H1 (cell line): ENCODE results near the gene SBF2. TPM values are rescaled to one million over a fixed set of nuclear protein-coding genes. Genes with fewer than 3 reads are reported as not detected.

Source experiments
- CTCF ChIA-PET: fragments of 300-600 bp; sonication (Branson Sonifier 250); formaldehyde crosslinking; loops from one replicate; lab custom pipeline; 2021; ENCODE audit not compliant: partially characterized antibody; lab: Charles Lee
- POLR2A ChIA-PET: fragments of 300-600 bp; sonication (Branson Sonifier 250); formaldehyde crosslinking; loops from one replicate; lab custom pipeline; 2021; ENCODE audit warnings: inconsistent platforms; ENCODE audit not compliant: partially characterized antibody; lab: Charles Lee
- DNase-seq, 2 experiments: peaks; one replicate each; pipeline versions ENCODE4 v3.0.0 to v3.0.0-alpha.2; 2010 to 2022; ENCODE audit warnings: low spot score in 2 of 2, low read depth in 1 of 2, mixed read lengths in 1 of 2
- FAIRE-seq: peaks from 2 replicates; lab custom pipeline; 2011; peaks lifted over from hg19 to GRCh38; lab: Jason Lieb, UNC
- H2AFZ ChIP-seq: 2 replicates; pipeline ENCODE4 v1.8.1; 2012; ENCODE audit warnings: low read length, inconsistent platforms
- H2AK5ac ChIP-seq: 2 replicates; pipeline ENCODE4 v1.6.1; 2013; ENCODE audit warnings: low read depth, low read length
- H2BK120ac ChIP-seq: replicated peaks from 2 replicates; pipeline ENCODE3; 2013; ENCODE audit warnings: low read depth, low read length, inconsistent platforms
- H2BK12ac ChIP-seq: 2 replicates; pipeline ENCODE4 v1.6.1; 2013; ENCODE audit warnings: low read depth, low read length
- H2BK15ac ChIP-seq: 2 replicates; pipeline ENCODE4 v1.6.1; 2013; ENCODE audit warnings: low read length
- H2BK20ac ChIP-seq: 2 replicates; pipeline ENCODE4 v1.6.1; 2013; ENCODE audit warnings: low read length
- H2BK5ac ChIP-seq: 2 replicates; pipeline ENCODE4 v1.6.1; 2013; ENCODE audit warnings: low read depth, low read length
- H3K14ac ChIP-seq: 2 replicates; pipeline ENCODE4 v1.6.1; 2013; ENCODE audit warnings: inconsistent platforms; ENCODE audit not compliant: insufficient read length
- H3K18ac ChIP-seq: 2 replicates; pipeline ENCODE4 v1.6.1; 2013; ENCODE audit warnings: low read length; ENCODE audit errors: extremely low read depth
- H3K23ac ChIP-seq: 2 replicates; pipeline ENCODE4 v1.6.1; 2013; ENCODE audit warnings: inconsistent platforms; ENCODE audit not compliant: insufficient read length
- H3K23me2 ChIP-seq: 2 replicates; pipeline ENCODE4 v1.6.1; 2013; ENCODE audit warnings: low read depth, low read length
- H3K27ac ChIP-seq: 2 replicates; pipeline ENCODE4 v1.6.1; 2011; ENCODE audit warnings: low read depth, low read length, inconsistent platforms
- H3K27me3 ChIP-seq, 4 experiments: replicated peaks in 1 of 4; 1 replicate in 1 of 4; 2 replicates in 3 of 4; pipeline versions ENCODE4 v1.6.1 to v1.8.1; 2011 to 2013; ENCODE audit warnings: low read length in 3 of 4, mild to moderate bottlenecking in 3 of 4, inconsistent platforms in 2 of 4, mixed read lengths in 2 of 4, moderate library complexity in 1 of 4; ENCODE audit not compliant: control insufficient read depth in 3 of 4, insufficient read depth in 3 of 4; ENCODE audit errors: extremely low read depth in 1 of 4
- H3K36me3 ChIP-seq, 4 experiments: 2 replicates each; pipeline versions ENCODE4 v1.6.1 to v1.8.1; 2011 to 2013; ENCODE audit warnings: mild to moderate bottlenecking in 4 of 4, low read length in 3 of 4, moderate library complexity in 2 of 4, control low read depth in 1 of 4, inconsistent platforms in 1 of 4; ENCODE audit not compliant: insufficient read depth in 4 of 4, control insufficient read depth in 2 of 4
- H3K4ac ChIP-seq: replicated peaks from 2 replicates; pipeline ENCODE3; 2013; ENCODE audit warnings: low read length, low read depth, mixed read lengths, inconsistent platforms; ENCODE audit not compliant: insufficient read length
- H3K4me1 ChIP-seq, 4 experiments: replicated peaks in 1 of 4; 1 replicate in 1 of 4; 2 replicates in 3 of 4; pipeline versions ENCODE4 v1.6.1 to v1.8.1; 2011 to 2013; ENCODE audit warnings: low read length in 3 of 4, inconsistent platforms in 2 of 4, mixed read lengths in 1 of 4; ENCODE audit not compliant: insufficient read depth in 4 of 4, control insufficient read depth in 3 of 4
- H3K4me2 ChIP-seq, 2 experiments: 2 replicates each; pipeline versions ENCODE4 v1.6.1 to v1.8.1; 2011 to 2013; ENCODE audit warnings: low read depth in 2 of 2, low read length in 2 of 2, control low read depth in 1 of 2, inconsistent platforms in 1 of 2, mild to moderate bottlenecking in 1 of 2; ENCODE audit not compliant: insufficient read depth in 1 of 2
- H3K4me3 ChIP-seq, 4 experiments: fragments of 200-600, 300-600 bp in 1 of 4; sonication (generic), shearing (Covaris generic), sonication (Bioruptor Twin) in 1 of 4; 2 replicates each; pipeline versions ENCODE4 v1.5.1 to v1.8.1; 2011 to 2016; ENCODE audit warnings: low read length in 4 of 4, low read depth in 3 of 4, control low read depth in 2 of 4, inconsistent platforms in 2 of 4, mild to moderate bottlenecking in 2 of 4, mixed read lengths in 1 of 4, moderate library complexity in 1 of 4; ENCODE audit not compliant: insufficient read depth in 2 of 4; ENCODE audit errors: extremely low read depth in 1 of 4
- H3K56ac ChIP-seq: replicated peaks from 2 replicates; pipeline ENCODE3; 2013; ENCODE audit warnings: low read depth, mild to moderate bottlenecking, mixed read lengths, low read length, inconsistent platforms; ENCODE audit not compliant: insufficient read length
- H3K79me1 ChIP-seq: 2 replicates; pipeline ENCODE4 v1.6.1; 2013; ENCODE audit warnings: low read depth, low read length, control low read depth
- H3K79me2 ChIP-seq, 2 experiments: 2 replicates each; pipeline versions ENCODE4 v1.6.1 to v1.8.1; 2012 to 2013; ENCODE audit warnings: low read length in 2 of 2, mild to moderate bottlenecking in 2 of 2, inconsistent platforms in 1 of 2; ENCODE audit not compliant: insufficient read depth in 2 of 2, control insufficient read depth in 1 of 2
- H3K9ac ChIP-seq, 4 experiments: replicated peaks in 1 of 4; 1 replicate in 1 of 4; 2 replicates in 3 of 4; pipeline versions ENCODE4 v1.6.1 to v1.8.1; 2011 to 2013; ENCODE audit warnings: low read depth in 3 of 4, low read length in 3 of 4, control low read depth in 2 of 4, mild to moderate bottlenecking in 2 of 4, moderate library complexity in 2 of 4, inconsistent platforms in 1 of 4; ENCODE audit errors: extremely low read depth in 1 of 4
- H3K9me3 ChIP-seq, 2 experiments: 2 replicates each; pipeline versions ENCODE4 v1.6.1 to v1.8.1; 2012 to 2013; ENCODE audit warnings: mild to moderate bottlenecking in 2 of 2, moderate library complexity in 2 of 2, control low read depth in 1 of 2, inconsistent platforms in 1 of 2, low read depth in 1 of 2, low read length in 1 of 2, mixed read lengths in 1 of 2; ENCODE audit not compliant: insufficient read depth in 2 of 2
- H4K20me1 ChIP-seq, 2 experiments: replicated peaks in 1 of 2; 2 replicates each; pipeline versions ENCODE3 to v1.8.1; 2011 to 2013; ENCODE audit warnings: inconsistent platforms in 2 of 2, low read length in 2 of 2, mild to moderate bottlenecking in 1 of 2; ENCODE audit not compliant: insufficient read depth in 2 of 2, control insufficient read depth in 1 of 2
- H4K5ac ChIP-seq: 2 replicates; pipeline ENCODE4 v1.6.1; 2013; ENCODE audit warnings: low read length, low read depth, mixed read lengths, inconsistent platforms; ENCODE audit not compliant: insufficient read length
- H4K8ac ChIP-seq: 2 replicates; pipeline ENCODE4 v1.8.0; 2013; ENCODE audit warnings: mild to moderate bottlenecking, moderate library complexity, low read length, inconsistent platforms; ENCODE audit not compliant: insufficient read depth; ENCODE audit errors: extremely low read depth
- H4K91ac ChIP-seq: replicated peaks from 2 replicates; pipeline ENCODE3; 2013; ENCODE audit warnings: low read length, mixed read lengths, inconsistent platforms; ENCODE audit not compliant: insufficient read length
- EZH2 ChIP-seq: fragments of 200-600 bp; sonication (generic); IDR thresholded peaks from 2 replicates; pipeline ENCODE4 v1.7.1; 2012; ENCODE audit warnings: low read depth, mild to moderate bottlenecking, moderate library complexity, low read length, inconsistent platforms; ENCODE audit not compliant: severe bottlenecking
- NANOG ChIP-seq: IDR thresholded peaks from 2 replicates; pipeline ENCODE4 v1.6.1; 2011; ENCODE audit warnings: low read length, low read depth, mild to moderate bottlenecking, inconsistent platforms; ENCODE audit not compliant: insufficient read depth, poor library complexity, severe bottlenecking
- RAD21 ChIP-seq, 2 experiments: IDR thresholded peaks in 1 of 2; conservative IDR thresholded peaks in 1 of 2; 2 replicates each; pipeline ENCODE4 v1.6.1; 2011; ENCODE audit warnings: low read depth in 2 of 2, low read length in 2 of 2, improper control_type of control experiment in 1 of 2, inconsistent platforms in 1 of 2, mild to moderate bottlenecking in 1 of 2, moderate library complexity in 1 of 2
- RBBP5 ChIP-seq: IDR thresholded peaks from 2 replicates; pipeline ENCODE4 v1.7.1; 2012; ENCODE audit warnings: low read depth, mild to moderate bottlenecking, inconsistent platforms, low read length, moderate library complexity, borderline replicate concordance
- RXRA ChIP-seq: IDR thresholded peaks from 2 replicates; pipeline ENCODE4 v1.6.1; 2011; ENCODE audit warnings: low read depth, mild to moderate bottlenecking, low read length, moderate library complexity; ENCODE audit not compliant: insufficient read depth
- WGBS, 2 experiments: shearing (Covaris generic) in 1 of 2; methylation state at CpG; one replicate each; pipeline versions ENCODE4 v1.1.6 to v1.1.7; 2013 to 2015; ENCODE audit warnings: low lambda C conversion rate in 2 of 2, mixed read lengths in 2 of 2, inconsistent platforms in 1 of 2, low coverage in 1 of 2, missing lambda C conversion rate in 1 of 2; ENCODE audit not compliant: insufficient replicate concordance in 2 of 2, insufficient coverage in 1 of 2, insufficient read length in 1 of 2; ENCODE audit errors: extremely low coverage in 1 of 2, missing lambda C conversion rate in 1 of 2; 5-methylcytosine and 5-hydroxymethylcytosine counted together
- polyA plus RNA-seq, 7 experiments: library from polyadenylated mRNA; depleted of rRNA in 3 of 7; stranded (reverse) in 5 of 7; unstranded in 2 of 7; fragments of >200 nt in 5 of 7; fragments of 200-250 nt in 2 of 7; gene quantifications; 1 replicate in 5 of 7; 2 replicates in 1 of 7; 4 replicates in 1 of 7; pipeline versions ENCODE4 v1.2.1 to v1.2.3, GENCODE V29; 2011 to 2013; ENCODE audit warnings: missing spikeins in 2 of 7, mixed read lengths in 2 of 7
- total RNA-seq: library from RNA; stranded (reverse); fragmentation: NEBNext Ultra II Directional; extraction: Animal tissue kit (Norgen Biotek cat#: 25700); gene quantifications from 2 replicates; pipeline ENCODE4 v1.2.1, GENCODE V29; 2021

Gene SBF2
- total and polyA plus RNA-seq, 2 of the 8 experiments (the other 6 are each of a cell fraction or from before 2014, with no cell fraction given), result 36.7 to 50.5 TPM

DNA sequence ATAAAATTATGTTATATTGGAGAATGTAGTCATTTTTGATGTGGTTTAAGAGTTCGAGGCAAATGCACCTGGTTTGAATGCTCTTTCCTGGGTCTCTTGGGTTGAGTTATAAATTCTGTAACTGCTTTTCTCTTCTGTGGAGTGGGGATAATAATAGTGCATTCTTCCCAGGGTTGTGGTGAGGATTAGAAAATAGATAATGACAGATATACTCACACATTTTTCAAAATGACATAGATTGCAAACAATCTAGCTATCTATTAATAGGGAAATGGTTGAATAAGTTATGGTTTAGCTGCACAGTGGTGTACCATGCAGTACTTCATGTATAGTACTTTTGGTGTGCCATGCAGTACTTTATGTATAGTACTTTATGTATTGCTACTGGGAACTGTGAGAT lies 562.8 kb downstream of the SBF2 start:
- H3K79me1 ChIP-seq, result no peaks in the 10 kb centered on the region
- H4K91ac ChIP-seq, result no peak overlapping the region
- H4K20me1 ChIP-seq, result no peaks in the 10 kb centered on the region
- no peak overlapping the region for H2AFZ ChIP-seq
- H3K14ac ChIP-seq, result no peak overlapping the region
- no peaks in the 10 kb centered on the region for H3K27me3 ChIP-seq
- 81 to 100% methylated on average over 1 of the region's 1 CpG for WGBS, 2 experiments
- no peak overlapping the region for H2AK5ac ChIP-seq
- no peak overlapping the region for H4K8ac ChIP-seq
- no peaks in the 10 kb centered on the region for H3K23me2 ChIP-seq
- H3K79me2 ChIP-seq, result no peaks in the 10 kb centered on the region
- H3K9ac ChIP-seq, result no peak overlapping the region
- no peaks in the 10 kb centered on the region for H3K4me1 ChIP-seq
- TF ChIP-seq RBBP5, result no peak
- TF ChIP-seq RXRA, result no peak
- no peak for TF ChIP-seq EZH2
- TF ChIP-seq RAD21 (IDR thresholded peaks at IDR 0.05 in 1 of 2, conservative IDR thresholded peaks at IDR 0.05 in 1 of 2; ENCODE audit: low read depth in 2 of 2, low read length in 2 of 2), result no peak
- TF ChIP-seq NANOG, result no peak
- no peaks in the 10 kb centered on the region for H3K9me3 ChIP-seq
- no peak overlapping the region for H3K4me3 ChIP-seq
- no peak overlapping the region for H3K27ac ChIP-seq
- H3K18ac ChIP-seq, result no peak overlapping the region
- H2BK5ac ChIP-seq, result no peak overlapping the region
- H2BK12ac ChIP-seq, result no peak overlapping the region
- ChIA-PET POLR2A (no interaction called here), CTCF (interaction anchor here (1.1 to 2.4 kb wide), 2 partner anchors 27 to 125 kb away, joined by 3 to 8 read pairs; no protein-coding TSS in a partner anchor)
- H3K23ac ChIP-seq, result no peak overlapping the region
- no peak overlapping the region for H4K5ac ChIP-seq
- H2BK20ac ChIP-seq, result no peak overlapping the region
- DNase-seq (no peak), FAIRE-seq (no peak)
- H2BK15ac ChIP-seq, result no peak overlapping the region
- H2BK120ac ChIP-seq, result no peak overlapping the region
- peaks cover 5 to 44% (median 13%) of the 10 kb centered on the region in 4 experiments; a peak in 7 of 8 replicates for H3K36me3 ChIP-seq
- no peak overlapping the region for H3K56ac ChIP-seq
- H3K4ac ChIP-seq, result no peak overlapping the region
- no peak overlapping the region for H3K4me2 ChIP-seq
